Measurements from ENCODE around the gene GRIFIN.

Gene GRIFIN

DNA sequence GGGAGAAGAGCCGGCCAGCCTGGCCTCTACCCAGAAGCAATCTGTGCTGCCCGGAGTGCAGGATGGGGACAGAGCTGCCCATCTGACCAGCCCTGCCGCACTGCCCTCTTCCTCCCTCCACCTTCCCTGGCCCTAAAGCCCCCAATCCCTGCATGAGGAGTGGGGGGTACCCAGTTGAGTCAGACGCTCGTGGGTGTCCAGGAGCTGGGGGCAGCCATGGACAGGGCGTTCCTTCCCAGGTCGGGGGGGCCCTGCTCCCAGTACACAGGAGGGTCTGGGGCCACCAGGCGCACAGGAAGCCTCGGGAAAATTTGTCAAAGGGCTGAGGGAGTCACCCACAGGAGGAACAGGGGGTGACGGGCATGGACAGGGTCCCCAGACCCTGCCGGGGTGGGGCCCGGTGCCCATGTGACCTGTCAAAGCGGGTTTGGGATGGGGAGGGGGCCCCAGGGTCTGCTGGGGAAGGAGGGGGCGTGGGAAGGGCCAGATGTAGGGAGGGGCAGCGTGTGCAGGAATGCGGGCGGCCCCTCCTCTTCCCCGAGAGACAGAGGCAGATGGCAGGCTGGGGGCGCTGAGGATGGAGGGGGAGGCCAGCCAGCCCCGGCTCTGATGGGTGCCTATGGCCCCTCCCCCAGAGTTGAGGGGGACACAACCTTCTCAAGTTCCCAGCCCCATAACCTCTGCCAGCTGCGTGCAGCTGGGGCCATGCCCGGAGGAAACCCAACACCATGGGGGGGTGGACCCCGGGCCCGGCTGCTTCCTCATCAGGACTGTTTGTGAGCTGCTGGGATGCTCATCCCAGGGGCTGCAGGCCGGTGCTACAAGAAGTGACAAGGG, 21.5 kb upstream of the GRIFIN start:
- no peak for DNase-seq

GRCh38 chr7:2497065-2497464, 20.9 kb upstream of the GRIFIN start:
- no peak for DNase-seq

DNA sequence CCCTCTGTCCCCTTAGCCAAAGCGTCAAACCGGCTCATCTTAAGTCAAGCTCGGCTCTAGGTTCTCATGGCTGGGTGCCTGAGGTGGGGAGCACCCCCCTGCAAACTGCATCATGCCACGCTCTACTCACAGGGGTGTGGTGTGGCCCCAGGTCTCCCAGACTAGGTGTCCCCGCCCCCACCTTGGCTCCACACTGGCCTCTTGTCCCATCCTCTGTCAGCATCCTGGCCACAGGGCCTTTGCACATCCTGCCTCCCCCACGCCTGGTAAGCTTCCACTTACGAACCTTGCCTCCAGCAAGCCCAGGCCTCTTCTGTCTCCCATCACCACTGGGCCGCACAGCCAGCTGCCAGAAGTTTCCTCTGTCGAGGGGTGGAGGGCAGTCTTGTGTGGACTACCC, 20.2 kb upstream of the GRIFIN start:
- DNase-seq: no peak

DNA sequence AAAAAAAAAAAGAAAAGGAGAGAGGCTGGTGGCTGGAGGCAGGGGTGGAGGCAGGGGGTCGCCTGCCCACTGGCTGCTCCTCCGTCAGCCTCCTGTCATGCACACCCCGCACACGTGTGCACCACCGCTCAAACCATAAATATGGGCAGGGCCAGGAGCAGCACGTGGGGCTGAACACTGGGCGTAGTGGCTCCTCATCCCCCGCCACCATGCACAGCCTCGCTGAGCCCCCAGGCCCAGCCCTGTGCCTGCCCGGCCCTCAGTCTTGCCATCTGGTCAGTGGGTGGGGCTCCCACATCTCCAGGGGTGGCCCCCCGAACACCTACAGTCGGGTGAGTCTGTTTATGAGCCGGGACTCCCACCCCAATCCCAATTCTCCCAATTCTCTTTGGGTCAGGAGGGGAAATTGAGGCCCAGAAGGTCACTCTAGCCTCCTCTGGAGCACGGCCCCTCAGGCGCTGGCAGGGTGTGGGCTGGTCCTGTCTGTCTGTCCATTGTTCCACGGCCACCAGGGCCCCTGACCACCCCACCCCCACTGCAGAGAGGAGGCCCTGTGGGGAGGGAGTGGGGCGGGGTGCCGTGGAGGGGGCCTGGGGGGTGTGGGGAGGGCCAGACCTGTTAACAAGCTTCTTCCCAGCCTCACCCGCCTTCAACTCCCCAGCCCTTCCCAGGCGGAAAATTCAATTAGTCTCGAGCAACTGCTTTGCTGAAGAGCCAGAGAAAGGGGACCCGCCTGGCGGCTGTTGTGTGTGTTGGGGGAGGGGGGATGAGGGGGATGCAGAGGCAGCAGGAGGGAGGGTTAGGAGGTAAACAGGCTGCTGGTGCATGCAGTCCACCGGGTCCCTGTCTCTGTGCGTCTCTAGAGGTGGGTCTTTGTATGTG, 19.5 kb upstream of the GRIFIN start:
- no peak for DNase-seq

DNA sequence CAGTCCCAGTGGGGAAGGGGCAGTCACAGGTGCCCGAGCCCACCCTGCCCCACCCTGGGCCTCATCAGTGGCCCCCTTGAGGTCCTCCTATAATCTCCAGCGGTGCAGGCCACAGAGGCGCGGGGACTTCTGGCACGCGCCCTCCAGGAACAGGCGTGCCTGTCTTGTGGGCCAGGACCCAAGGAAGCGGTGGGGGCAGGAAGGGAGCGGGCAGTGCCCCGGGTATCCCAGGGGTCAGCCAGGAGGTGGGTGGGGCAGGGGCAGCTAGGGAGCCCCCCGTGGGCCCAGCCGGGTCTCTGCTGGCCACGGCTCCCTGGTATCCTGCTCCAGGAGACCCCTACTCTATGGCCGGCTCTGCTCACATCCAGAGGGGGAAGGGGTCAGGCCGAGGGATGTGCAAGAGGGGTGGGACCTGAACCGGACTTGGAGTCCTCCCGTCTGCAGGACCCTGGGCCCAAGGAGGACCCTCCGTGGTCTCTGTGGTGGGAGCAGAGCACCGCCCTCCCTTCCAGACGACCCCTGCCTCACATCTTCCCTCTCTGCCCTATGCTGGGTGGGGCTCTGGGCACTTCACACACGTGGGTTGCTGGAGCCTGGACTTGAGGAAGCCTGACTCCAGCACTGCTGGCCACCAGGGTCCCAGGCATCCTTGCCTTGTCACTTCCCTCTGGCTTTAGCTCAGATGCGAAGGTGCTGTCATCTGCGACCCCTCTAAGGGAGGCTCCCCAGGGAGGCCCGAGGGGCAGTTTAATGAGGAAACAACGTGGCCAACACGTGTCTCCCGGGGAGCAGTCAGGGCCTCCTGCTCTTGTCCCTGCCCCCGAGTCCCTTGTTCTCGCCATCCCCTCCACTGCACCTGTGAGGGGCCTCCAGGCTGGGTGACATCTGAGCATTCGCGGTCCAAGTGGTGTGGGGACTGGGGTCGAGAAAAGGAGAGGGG, 18.3 kb upstream of the GRIFIN start:
- no peak for DNase-seq

GRCh38 chr7:2493205-2494164, 17.3 kb upstream of the GRIFIN start:
- no peak for DNase-seq

GRCh38 chr7:2492038-2492437, 15.8 kb upstream of the GRIFIN start:
- no peak for DNase-seq

DNA sequence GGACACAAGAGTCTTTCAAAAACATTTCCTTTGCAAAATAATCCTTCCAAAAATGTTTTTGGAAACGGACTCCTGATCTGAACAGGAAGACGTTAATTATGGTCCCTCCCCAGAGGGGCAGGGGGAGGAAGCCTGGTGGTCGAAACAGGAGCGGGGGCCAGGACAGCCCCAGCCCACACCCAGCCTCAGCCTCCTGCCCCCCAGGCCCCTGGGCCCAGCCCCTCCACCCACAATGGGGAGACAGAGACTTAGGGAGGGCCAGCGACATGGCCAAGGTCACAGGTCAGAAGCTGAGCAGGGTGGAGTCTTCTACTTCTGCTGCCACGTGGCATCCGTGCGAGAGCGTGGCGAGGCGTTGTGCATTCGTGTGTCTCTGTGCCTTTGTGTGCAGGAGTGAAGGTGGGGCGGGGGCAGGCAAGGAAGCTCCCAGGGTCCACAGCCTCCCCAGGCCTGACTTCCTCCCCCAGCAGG, 14.0 kb upstream of the GRIFIN start:
- no peak for DNase-seq

DNA sequence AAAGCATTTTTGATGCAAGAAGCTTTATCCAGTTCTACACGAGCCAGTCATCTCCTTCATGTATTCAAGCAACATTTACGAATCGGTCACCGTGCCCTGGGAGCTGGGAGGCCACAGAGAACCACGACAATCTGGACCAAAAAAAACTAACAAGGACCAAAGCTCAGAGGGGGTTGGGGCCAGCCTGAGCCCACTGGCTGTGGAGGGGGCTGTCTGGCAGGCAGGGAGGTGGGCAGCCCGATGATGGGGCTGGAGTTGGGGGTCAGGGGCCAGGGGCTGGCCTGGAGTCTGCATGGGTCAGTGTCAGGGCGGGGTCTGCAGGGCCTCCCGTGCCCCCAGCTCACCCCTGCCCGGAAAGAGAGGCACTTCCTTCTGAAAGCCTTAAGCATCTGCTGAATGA, 12.5 kb upstream of the GRIFIN start:
- no peak for DNase-seq

GRCh38 chr7:2488272-2488645, 12.1 kb upstream of the GRIFIN start:
- DNase-seq: no peak

DNA sequence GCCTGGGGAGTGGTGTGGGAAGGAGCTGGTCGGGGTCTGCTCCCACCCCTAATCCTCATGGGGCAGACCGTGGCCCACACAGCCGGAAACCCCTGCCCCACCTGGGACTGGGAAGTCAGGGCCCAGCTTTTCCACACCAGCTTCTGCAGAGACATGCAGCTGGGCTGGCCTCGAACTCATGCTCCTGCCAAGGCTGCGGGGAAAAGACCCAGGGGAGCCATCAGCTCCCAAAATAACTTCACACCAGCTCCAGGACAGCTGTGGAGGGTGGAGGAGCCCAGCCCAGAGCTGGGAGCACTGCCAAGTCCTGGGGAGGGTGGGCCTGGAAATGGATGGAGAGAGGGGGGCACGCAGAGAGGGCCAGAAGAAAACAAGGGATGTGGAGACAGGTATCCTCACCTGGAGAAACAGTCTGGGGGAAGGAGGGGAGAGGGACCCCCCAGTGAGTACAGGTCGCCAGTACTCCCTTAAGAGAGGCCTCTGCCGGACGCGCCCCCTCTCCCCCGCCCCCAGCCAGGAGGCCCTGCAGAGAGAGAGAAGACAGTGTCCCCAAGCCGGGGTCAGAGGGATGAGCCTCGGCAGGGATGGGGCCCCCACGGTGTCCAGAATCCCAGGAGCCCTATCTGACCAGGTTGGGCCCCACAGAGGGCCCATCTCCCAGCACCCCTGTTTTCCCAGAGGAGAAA, 11.5 kb upstream of the GRIFIN start:
- DNase-seq: no peak

- no peak for DNase-seq
These were observed 8.7 kb upstream of the GRIFIN start for GRCh38 chr7:2484868-2485267.

- DNase-seq: no peak
These were observed 7.3 kb upstream of the GRIFIN start for GRCh38 chr7:2483494-2483893.

- DNase-seq: no peak
These were observed 6.7 kb upstream of the GRIFIN start for GRCh38 chr7:2482725-2483451.

DNA sequence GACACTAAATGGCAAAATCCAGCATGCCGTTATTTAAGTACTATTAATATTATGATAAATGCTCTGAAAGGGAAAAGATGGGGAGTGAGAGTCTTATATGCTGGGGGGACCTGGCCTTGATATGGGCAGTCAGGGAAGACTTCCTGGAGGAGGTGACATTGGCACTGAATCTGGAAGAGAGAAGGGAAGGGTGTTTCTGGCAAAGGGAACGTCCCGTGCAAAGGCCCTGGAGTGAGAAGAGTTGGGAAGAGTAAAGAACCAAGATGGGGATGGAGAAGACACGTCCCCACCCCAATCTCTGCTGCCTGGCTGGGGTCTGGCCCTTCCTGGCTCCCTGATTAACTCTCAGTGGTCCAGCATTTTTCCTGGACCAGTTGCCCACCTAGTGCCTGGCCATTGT, 5.0 kb upstream of the GRIFIN start:
- no peak for DNase-seq

DNA sequence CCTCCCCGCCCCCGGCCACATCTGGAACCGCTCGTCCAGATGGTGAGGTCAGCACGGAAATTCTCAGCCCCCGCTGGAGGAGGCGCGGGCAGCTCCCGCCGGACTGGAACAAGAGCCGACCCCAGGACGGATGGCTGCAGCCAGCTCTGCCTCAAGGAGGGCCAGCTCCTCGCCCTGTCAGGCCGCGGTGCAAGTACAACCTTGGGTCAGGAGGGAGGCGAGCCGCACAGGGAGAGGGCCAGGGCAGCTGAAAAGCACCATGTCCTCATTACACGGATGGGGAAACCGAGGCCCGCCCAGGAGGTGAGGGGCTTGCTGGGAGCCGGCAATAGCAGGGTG, 3.8 kb upstream of the GRIFIN start:
- DNase-seq: no peak

GRCh38 chr7:2479276-2480069, 3.3 kb upstream of the GRIFIN start:
- no peak for DNase-seq

- no peak for DNase-seq
These were observed 2.6 kb upstream of the GRIFIN start for GRCh38 chr7:2478800-2479199.

DNA sequence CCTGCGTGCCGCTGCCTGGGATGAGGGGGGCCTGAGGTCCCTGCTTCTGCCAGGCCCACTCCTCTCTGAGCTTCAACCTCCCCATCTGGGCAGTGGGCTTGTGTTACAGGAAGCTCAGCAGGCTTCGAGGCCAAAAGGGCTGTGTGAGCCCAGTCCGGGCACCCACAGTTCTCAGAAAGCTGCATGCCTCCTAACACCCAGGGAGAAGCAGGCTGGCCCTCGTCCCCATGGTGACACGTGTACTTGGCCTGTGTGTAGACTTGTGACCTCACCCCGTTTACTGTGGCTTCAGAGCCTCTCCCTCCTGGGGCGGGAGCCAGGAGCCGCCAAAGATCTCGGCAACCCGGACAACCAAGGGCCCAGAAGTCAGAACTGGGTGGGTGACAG, 2.2 kb upstream of the GRIFIN start:
- no peak for DNase-seq

Data from NCI-H2107 (cell line).